ENCODE measurements around the gene DUSP2. TPM values are rescaled to one million over a fixed set of nuclear protein-coding genes. Genes with fewer than 3 reads are reported as not detected.
A peak's percentile ranks its signal among the peaks of the same experiment; 100 is the strongest.

DUSP2 gene
- total and polyA plus RNA-seq, 10 of the 15 experiments (the other 5 are each of a cell fraction or from before 2014, with no cell fraction given), result 9.7 to 212 (median 57.2) TPM

DNA sequence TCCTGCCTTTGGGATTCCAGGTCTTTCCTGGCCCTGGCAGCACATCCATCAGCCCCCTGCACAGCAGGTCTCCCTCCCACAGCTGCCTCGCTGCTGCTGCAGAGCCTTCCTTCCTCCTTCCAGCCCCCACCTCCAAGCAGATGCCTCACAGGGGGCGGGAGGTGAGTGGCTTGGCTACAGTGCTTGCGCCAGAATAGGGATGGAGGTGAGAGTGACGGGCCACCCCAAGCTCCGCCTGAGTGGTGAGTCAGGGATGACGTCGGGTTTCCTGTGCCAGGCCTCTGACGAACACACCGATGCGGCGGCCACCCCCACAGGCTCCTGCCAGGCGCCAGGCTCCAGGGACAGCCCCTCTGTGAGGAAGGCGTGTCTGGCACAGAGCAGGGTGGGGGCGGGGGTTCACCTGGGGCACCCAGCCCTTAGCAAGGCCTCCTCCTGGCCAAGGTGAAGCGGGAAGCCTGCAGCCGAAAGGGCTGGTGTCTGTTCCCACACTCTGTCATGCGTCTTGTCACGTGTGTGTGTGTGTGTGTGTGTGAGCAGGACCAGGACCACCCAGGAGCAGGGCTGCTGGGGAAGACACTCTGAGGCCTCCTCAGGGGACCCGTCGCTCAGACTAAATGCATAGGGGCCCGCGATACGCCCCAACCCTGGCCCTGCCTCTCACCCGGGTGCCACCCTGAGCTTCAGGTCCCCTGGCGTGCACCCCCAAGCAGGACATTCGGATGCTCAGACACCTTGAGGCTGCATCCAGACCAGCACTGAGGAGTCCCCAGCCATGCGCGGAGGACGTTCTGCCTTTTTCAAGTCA is 3.4 kb upstream of the DUSP2 start (continued):
- TF ChIP-seq ZBTB40 (IDR thresholded peaks at IDR 0.05; ENCODE audit: borderline replicate concordance) (no peak), TCF7 (IDR thresholded peaks at IDR 0.05; ENCODE audit: borderline replicate concordance) (no peak), IKZF1 (conservative IDR thresholded peaks at IDR 0.05) (peak; percentile 87), DPF2 (IDR thresholded peaks at IDR 0.05) (peak; percentile 82; the same call in 1 of the 2 replicates)

DNA sequence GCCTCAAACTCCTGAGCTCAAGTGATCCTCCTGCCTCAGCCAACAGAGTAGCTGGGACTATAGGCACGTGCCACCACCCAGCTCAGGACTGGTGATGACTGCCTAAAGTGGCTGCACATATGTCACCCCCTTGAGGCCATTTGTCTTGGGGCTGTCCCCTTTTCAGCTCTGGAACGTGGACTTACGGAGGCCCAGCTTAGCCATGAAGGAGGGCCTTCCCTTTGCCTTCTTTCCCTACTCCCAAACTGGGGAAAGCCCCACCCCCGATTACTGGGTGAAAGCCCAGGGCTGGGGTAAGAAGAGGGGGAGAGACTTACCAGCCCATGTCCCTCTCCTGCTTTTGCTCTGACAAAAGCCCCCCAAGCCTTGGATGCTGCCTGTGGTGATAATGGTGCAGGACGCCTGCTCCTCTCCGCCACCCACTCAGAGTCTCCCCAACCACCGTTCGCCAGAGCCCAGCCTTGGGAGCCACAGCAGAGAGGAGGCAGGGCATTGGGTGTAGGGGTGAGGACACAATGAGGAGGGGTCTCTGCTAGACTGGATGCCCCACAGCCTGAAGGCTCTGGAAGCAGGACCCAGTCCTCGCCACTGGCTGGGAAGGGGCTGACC is 2.5 kb upstream of the DUSP2 start:
- ChIA-PET POLR2A (interaction anchor here (0.7 to 9.5 kb wide), 8 partner anchors 8 to 173 kb away, joined by 3 to 161 read pairs (median 4); partner anchors contain the start of genes ASTL and STARD7), RAD21 (ENCODE audit: unreplicated experiment) (interaction anchor here (0.8 to 18.1 kb wide), 11 partner anchors 9 to 380 kb away, joined by 3 to 463 read pairs (median 4); partner anchors contain the start of genes ASTL and STARD7), SMC1A (ENCODE audit: uncharacterized antibody, unreplicated experiment) (interaction anchor here (0.6 to 14.4 kb wide), 9 partner anchors 9 to 341 kb away, joined by 3 to 338 read pairs (median 4); partner anchors contain the start of gene ASTL), CTCF (interaction anchor here (0.6 to 14.4 kb wide), 9 partner anchors 8 to 119 kb away, joined by 3 to 535 read pairs (median 4); partner anchors contain the start of genes ADRA2B and ASTL)
- no peak overlapping the region for H3K4me3 ChIP-seq
- intact Hi-C loops (cut with micrococcal nuclease; ENCODE audit: unreplicated experiment), result loop anchor here (5.0 kb wide), 2 partner anchors 190 to 380 kb away; partner anchors contain the start of gene NCAPH
- peaks cover 27% of the 10 kb centered on the region for H3K79me2 ChIP-seq (ENCODE audit: control insufficient read depth, insufficient read depth, low read length)
- H3K9me3 ChIP-seq (replicated peaks; ENCODE audit: control insufficient read depth, insufficient read depth, low read length), result no peaks in the 10 kb centered on the region
- H3K4me2 ChIP-seq (ENCODE audit: control insufficient read depth, insufficient read depth), result peak overlapping the region; percentile 95
- H3K27ac ChIP-seq (ENCODE audit: control insufficient read depth, insufficient read depth), result peak overlapping the region; percentile 89
- H2AFZ ChIP-seq (ENCODE audit: control insufficient read depth, low read depth, low read length), result no peak overlapping the region
- H3K27me3 ChIP-seq (replicated peaks in 1 of 2; ENCODE audit: control insufficient read depth in 2 of 2, insufficient read depth in 2 of 2, low read length in 1 of 2), result no peaks in the 10 kb centered on the region
- H3K4me1 ChIP-seq (ENCODE audit: control insufficient read depth, insufficient read depth, low read length), result peaks cover 42% of the 10 kb centered on the region
- 42% methylated on average over 9 of the region's 9 CpGs for WGBS (ENCODE audit: insufficient coverage, insufficient replicate concordance, low lambda C conversion rate, missing lambda C conversion rate)
- peak; percentile 78 for FAIRE-seq
- H4K20me1 ChIP-seq (ENCODE audit: control insufficient read depth, insufficient read depth), result no peaks in the 10 kb centered on the region
- H3K36me3 ChIP-seq (ENCODE audit: control insufficient read depth in 2 of 2, insufficient read depth in 2 of 2, low read length in 1 of 2), result peaks cover 7% of the 10 kb centered on the region in 2 experiments; a peak in 2 of 4 replicates
- DNase-seq (ENCODE audit: low read depth, low spot score), result no peak
- BruUV-seq (replicated peaks), result no TSS peak
- ATAC-seq, result no peak
- peak overlapping the region; percentile 49 for H3K9ac ChIP-seq (ENCODE audit: control insufficient read depth, insufficient read depth, low read length)
- in situ Hi-C loops (cut with MboI), result no loop called here
- TF ChIP-seq LARP7 (IDR thresholded peaks at IDR 0.05), result no peak
- TF ChIP-seq EP300 (IDR thresholded peaks at IDR 0.05; ENCODE audit: borderline replicate concordance in 1 of 2, control insufficient read depth in 1 of 2, low read depth in 2 of 2, low read length in 2 of 2), result no peak
- TF ChIP-seq SIN3A (IDR thresholded peaks at IDR 0.05; ENCODE audit: low read depth, low read length), result no peak
- TF ChIP-seq, protein P1, sequence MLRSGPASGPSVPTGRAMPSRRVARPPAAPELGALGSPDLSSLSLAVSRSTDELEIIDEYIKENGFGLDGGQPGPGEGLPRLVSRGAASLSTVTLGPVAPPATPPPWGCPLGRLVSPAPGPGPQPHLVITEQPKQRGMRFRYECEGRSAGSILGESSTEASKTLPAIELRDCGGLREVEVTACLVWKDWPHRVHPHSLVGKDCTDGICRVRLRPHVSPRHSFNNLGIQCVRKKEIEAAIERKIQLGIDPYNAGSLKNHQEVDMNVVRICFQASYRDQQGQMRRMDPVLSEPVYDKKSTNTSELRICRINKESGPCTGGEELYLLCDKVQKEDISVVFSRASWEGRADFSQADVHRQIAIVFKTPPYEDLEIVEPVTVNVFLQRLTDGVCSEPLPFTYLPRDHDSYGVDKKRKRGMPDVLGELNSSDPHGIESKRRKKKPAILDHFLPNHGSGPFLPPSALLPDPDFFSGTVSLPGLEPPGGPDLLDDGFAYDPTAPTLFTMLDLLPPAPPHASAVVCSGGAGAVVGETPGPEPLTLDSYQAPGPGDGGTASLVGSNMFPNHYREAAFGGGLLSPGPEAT (IDR thresholded peaks at IDR 0.05; ENCODE audit: low read depth), result peak; percentile 33; the same call in 1 of the 2 replicates
- no peak for TF ChIP-seq E2F8 (IDR thresholded peaks at IDR 0.05; ENCODE audit: low read depth, partially characterized antibody)
- TF ChIP-seq SMAD1 (IDR thresholded peaks at IDR 0.05; ENCODE audit: low read depth, partially characterized antibody), result no peak

Data from GM12878 (cell line).